SK-N-MC (cell line): ENCODE data around the gene C2orf78.

Source experiments
- EZH2 ChIP-seq: fragments of 200-600 bp; sonication (generic); IDR thresholded peaks from one replicate; pipeline ENCODE4 v1.6.1; 2017; ENCODE audit warnings: antibody characterized with exemption
- POLR2AphosphoS5 ChIP-seq: IDR thresholded peaks from 2 replicates; pipeline ENCODE4 v1.6.1; 2012; ENCODE audit warnings: mild to moderate bottlenecking, low read depth, low read length, borderline replicate concordance

- no peak for TF ChIP-seq EZH2
- no peak for TF ChIP-seq POLR2AphosphoS5
Measured at GRCh38 chr2:73736378-73736777, 47.6 kb upstream of the C2orf78 start.
